ENCODE results near the gene HLX. TPM values are rescaled to one million over a fixed set of nuclear protein-coding genes. Genes with fewer than 3 reads are reported as not detected.

The HLX gene, protein sequence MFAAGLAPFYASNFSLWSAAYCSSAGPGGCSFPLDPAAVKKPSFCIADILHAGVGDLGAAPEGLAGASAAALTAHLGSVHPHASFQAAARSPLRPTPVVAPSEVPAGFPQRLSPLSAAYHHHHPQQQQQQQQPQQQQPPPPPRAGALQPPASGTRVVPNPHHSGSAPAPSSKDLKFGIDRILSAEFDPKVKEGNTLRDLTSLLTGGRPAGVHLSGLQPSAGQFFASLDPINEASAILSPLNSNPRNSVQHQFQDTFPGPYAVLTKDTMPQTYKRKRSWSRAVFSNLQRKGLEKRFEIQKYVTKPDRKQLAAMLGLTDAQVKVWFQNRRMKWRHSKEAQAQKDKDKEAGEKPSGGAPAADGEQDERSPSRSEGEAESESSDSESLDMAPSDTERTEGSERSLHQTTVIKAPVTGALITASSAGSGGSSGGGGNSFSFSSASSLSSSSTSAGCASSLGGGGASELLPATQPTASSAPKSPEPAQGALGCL
- 0.56 TPM in 1 of 2 replicates, not detected in the other for polyA plus RNA-seq
- not detected in 2 replicates for polyA minus RNA-seq

DNA sequence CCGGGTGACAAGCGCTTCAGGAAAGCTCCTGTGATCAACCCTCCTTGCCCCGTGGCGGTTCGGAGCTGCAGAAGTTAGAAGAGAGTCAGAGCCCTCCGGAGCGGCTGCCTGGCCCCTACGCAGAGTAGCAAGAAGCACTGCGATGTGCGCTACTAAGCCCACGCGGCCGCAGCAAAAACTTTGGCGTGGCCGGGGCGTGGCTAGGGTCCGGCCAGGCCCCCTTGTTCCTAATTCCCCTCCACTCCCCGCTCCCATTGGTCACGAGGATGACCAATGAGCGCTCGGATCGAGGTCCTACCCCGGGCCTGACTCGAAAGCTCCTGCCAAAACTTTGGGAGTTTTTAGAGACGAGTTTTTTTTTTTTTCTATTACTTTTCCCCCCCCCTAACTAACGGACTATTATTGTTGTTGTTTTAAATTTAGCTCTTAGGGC lies at the start of gene HLX:
HLX (plus strand) TSS at position 368 of the 433 bp plus-strand sequence. CDS start 415 bp downstream, outside the sequence.
- peak; percentile 34 for TF ChIP-seq EZH2 (IDR thresholded peaks at IDR 0.05; ENCODE audit: borderline replicate concordance, insufficient read depth, low read length, poor library complexity, severe bottlenecking)
- TF ChIP-seq MXI1 (conservative IDR thresholded peaks at IDR 0.05; ENCODE audit: poor library complexity, severe bottlenecking), result no peak
- Histone ChIP-seq H3K9ac (ENCODE audit: low read length) (no peak within 1 kb of the TSS), H3K9me2 (ENCODE audit: insufficient read depth, low read length) (no peaks in the 10 kb centered on the region), H3F3A (ENCODE audit: insufficient read depth, low read length, poor library complexity, severe bottlenecking) (no peaks in the 10 kb centered on the region), H3K27ac (ENCODE audit: low read length) (no peak within 1 kb of the TSS), H3K36me3 (ENCODE audit: insufficient read depth, low read length) (no peaks in the 10 kb centered on the region), H2AFZ (ENCODE audit: low read depth, low read length) (no peak within 1 kb of the TSS), H3K79me2 (replicated peaks; ENCODE audit: insufficient read depth, low read length) (no peaks in the 10 kb centered on the region), H3K4me3 (ENCODE audit: low read length) (peak within 1 kb of the TSS; percentile 68), H3K27me3 (ENCODE audit: insufficient read depth, low read depth, low read length) (peaks cover 99% of the 10 kb centered on the region), H4K20me1 (ENCODE audit: insufficient read depth) (no peaks in the 10 kb centered on the region), H3K9me3 (ENCODE audit: low read length) (no peaks in the 10 kb centered on the region), H3K4me2 (ENCODE audit: low read length) (no peak within 1 kb of the TSS)

- H3K9me2 ChIP-seq (ENCODE audit: insufficient read depth, low read length), result no peaks in the 10 kb centered on the region
- no peak overlapping the region for H3K4me3 ChIP-seq (ENCODE audit: low read length)
- no peaks in the 10 kb centered on the region for H3K79me2 ChIP-seq (replicated peaks; ENCODE audit: insufficient read depth, low read length)
- H3K27me3 ChIP-seq (ENCODE audit: insufficient read depth, low read depth, low read length), result no peaks in the 10 kb centered on the region
- H3F3A ChIP-seq (ENCODE audit: insufficient read depth, low read length, poor library complexity, severe bottlenecking), result no peaks in the 10 kb centered on the region
- TF ChIP-seq EZH2 (IDR thresholded peaks at IDR 0.05; ENCODE audit: borderline replicate concordance, insufficient read depth, low read length, poor library complexity, severe bottlenecking) (no peak), EP300 (conservative IDR thresholded peaks at IDR 0.05; ENCODE audit: poor library complexity, severe bottlenecking) (no peak), MXI1 (conservative IDR thresholded peaks at IDR 0.05; ENCODE audit: poor library complexity, severe bottlenecking) (no peak), POLR2AphosphoS5 (IDR thresholded peaks at IDR 0.05) (no peak), RAD21 (conservative IDR thresholded peaks at IDR 0.05) (no peak), SMC3 (conservative IDR thresholded peaks at IDR 0.05; ENCODE audit: poor library complexity) (no peak), TAF1 (IDR thresholded peaks at IDR 0.05; ENCODE audit: low read depth) (no peak), CTCF (IDR thresholded peaks at IDR 0.05; ENCODE audit: poor library complexity, severe bottlenecking) (no peak)
- TF ChIP-seq, protein P1, sequence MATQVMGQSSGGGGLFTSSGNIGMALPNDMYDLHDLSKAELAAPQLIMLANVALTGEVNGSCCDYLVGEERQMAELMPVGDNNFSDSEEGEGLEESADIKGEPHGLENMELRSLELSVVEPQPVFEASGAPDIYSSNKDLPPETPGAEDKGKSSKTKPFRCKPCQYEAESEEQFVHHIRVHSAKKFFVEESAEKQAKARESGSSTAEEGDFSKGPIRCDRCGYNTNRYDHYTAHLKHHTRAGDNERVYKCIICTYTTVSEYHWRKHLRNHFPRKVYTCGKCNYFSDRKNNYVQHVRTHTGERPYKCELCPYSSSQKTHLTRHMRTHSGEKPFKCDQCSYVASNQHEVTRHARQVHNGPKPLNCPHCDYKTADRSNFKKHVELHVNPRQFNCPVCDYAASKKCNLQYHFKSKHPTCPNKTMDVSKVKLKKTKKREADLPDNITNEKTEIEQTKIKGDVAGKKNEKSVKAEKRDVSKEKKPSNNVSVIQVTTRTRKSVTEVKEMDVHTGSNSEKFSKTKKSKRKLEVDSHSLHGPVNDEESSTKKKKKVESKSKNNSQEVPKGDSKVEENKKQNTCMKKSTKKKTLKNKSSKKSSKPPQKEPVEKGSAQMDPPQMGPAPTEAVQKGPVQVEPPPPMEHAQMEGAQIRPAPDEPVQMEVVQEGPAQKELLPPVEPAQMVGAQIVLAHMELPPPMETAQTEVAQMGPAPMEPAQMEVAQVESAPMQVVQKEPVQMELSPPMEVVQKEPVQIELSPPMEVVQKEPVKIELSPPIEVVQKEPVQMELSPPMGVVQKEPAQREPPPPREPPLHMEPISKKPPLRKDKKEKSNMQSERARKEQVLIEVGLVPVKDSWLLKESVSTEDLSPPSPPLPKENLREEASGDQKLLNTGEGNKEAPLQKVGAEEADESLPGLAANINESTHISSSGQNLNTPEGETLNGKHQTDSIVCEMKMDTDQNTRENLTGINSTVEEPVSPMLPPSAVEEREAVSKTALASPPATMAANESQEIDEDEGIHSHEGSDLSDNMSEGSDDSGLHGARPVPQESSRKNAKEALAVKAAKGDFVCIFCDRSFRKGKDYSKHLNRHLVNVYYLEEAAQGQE (IDR thresholded peaks at IDR 0.05; ENCODE audit: borderline replicate concordance), result no peak
- H3K4me2 ChIP-seq (ENCODE audit: low read length), result no peak overlapping the region
- no peak overlapping the region for H2AFZ ChIP-seq (ENCODE audit: low read depth, low read length)
- H3K9ac ChIP-seq (ENCODE audit: low read length), result no peak overlapping the region
- no peaks in the 10 kb centered on the region for H3K36me3 ChIP-seq (ENCODE audit: insufficient read depth, low read length)
- no peaks in the 10 kb centered on the region for H4K20me1 ChIP-seq (ENCODE audit: insufficient read depth)
- H3K27ac ChIP-seq (ENCODE audit: low read length), result no peak overlapping the region
- no peaks in the 10 kb centered on the region for H3K9me3 ChIP-seq (ENCODE audit: low read length)
Observed at GRCh38 chr1:220833436-220833835, 45.8 kb upstream of the HLX start.

Data from neural cell (in vitro differentiated cells).